ENCODE measurements around the gene SEPTIN5. TPM values are rescaled to one million over a fixed set of nuclear protein-coding genes. Genes with fewer than 3 reads are reported as not detected.

SEPTIN5 gene
- total RNA-seq, 2 donors from 2014 or later = 47.7 to 147 TPM

GRCh38 chr22:19717691-19718455 lies 3.6 kb downstream of the SEPTIN5 start:
- Histone ChIP-seq H3K36me3 (peaks cover 17% of the 10 kb centered on the region), H3K27ac (peak overlapping the region; percentile 61 to 73), H3K4me3 (peak overlapping the region; percentile 90), H3K27me3 (replicated peaks; ENCODE audit: insufficient read depth) (no peaks in the 10 kb centered on the region), H3K4me1 (ENCODE audit: control insufficient read depth in 1 of 2, low read depth in 2 of 2) (peaks cover 6 to 38% of the 10 kb centered on the region in 2 donors), H3K9me3 (no peaks in the 10 kb centered on the region)
- peak; percentile 97 for TF ChIP-seq CTCF (IDR thresholded peaks at IDR 0.05)
- DNase-seq (ENCODE audit: low spot score) (no peak), ATAC-seq (ENCODE audit: insufficient number of reproducible peaks, low FRiP score, low read depth) (peak; percentile 83)

- Histone ChIP-seq H3K27me3 (replicated peaks; ENCODE audit: insufficient read depth) (no peaks in the 10 kb centered on the region), H3K27ac (peak overlapping the region; percentile 61 to 73), H3K4me1 (ENCODE audit: control insufficient read depth in 1 of 2, low read depth in 2 of 2) (peaks cover 6 to 37% of the 10 kb centered on the region in 2 donors), H3K36me3 (peaks cover 18% of the 10 kb centered on the region), H3K4me3 (peak overlapping the region; percentile 90), H3K9me3 (no peaks in the 10 kb centered on the region)
- ATAC-seq (ENCODE audit: insufficient number of reproducible peaks, low FRiP score, low read depth) = no peak
- no peak for TF ChIP-seq CTCF (IDR thresholded peaks at IDR 0.05)
- no peak for DNase-seq (ENCODE audit: low spot score)
Measured at GRCh38 chr22:19718456-19719049, 4.2 kb downstream of the SEPTIN5 start.

- peaks cover 18% of the 10 kb centered on the region for H3K36me3 ChIP-seq
- ATAC-seq (ENCODE audit: insufficient number of reproducible peaks, low FRiP score, low read depth) = no peak
- peaks cover 6 to 33% of the 10 kb centered on the region in 2 donors for H3K4me1 ChIP-seq (ENCODE audit: control insufficient read depth in 1 of 2, low read depth in 2 of 2)
- H3K27ac ChIP-seq = peak overlapping the region; percentile 61 to 73
- DNase-seq (ENCODE audit: low spot score) = no peak
- no peak for TF ChIP-seq CTCF (IDR thresholded peaks at IDR 0.05)
- no peaks in the 10 kb centered on the region for H3K27me3 ChIP-seq (replicated peaks; ENCODE audit: insufficient read depth)
- peak overlapping the region; percentile 90 for H3K4me3 ChIP-seq
- H3K9me3 ChIP-seq = no peaks in the 10 kb centered on the region
Measured at GRCh38 chr22:19719050-19719482, 4.8 kb downstream of the SEPTIN5 start.

GRCh38 chr22:19719488-19720021 lies 5.3 kb downstream of the SEPTIN5 start:
- Histone ChIP-seq H3K9me3 (no peaks in the 10 kb centered on the region), H3K36me3 (peaks cover 18% of the 10 kb centered on the region), H3K27ac (peak overlapping the region; percentile 61 to 73), H3K4me1 (ENCODE audit: control insufficient read depth in 1 of 2, low read depth in 2 of 2) (peaks cover 6 to 33% of the 10 kb centered on the region in 2 donors), H3K4me3 (peak overlapping the region; percentile 90), H3K27me3 (replicated peaks; ENCODE audit: insufficient read depth) (no peaks in the 10 kb centered on the region)
- DNase-seq (ENCODE audit: low spot score) (no peak), ATAC-seq (ENCODE audit: insufficient number of reproducible peaks, low FRiP score, low read depth) (no peak)
- no peak for TF ChIP-seq CTCF (IDR thresholded peaks at IDR 0.05)

GRCh38 chr22:19720150-19720827 lies 6.0 kb downstream of the SEPTIN5 start:
- H3K9me3 ChIP-seq = no peaks in the 10 kb centered on the region
- ATAC-seq (ENCODE audit: insufficient number of reproducible peaks, low FRiP score, low read depth) = no peak
- H3K27me3 ChIP-seq (replicated peaks; ENCODE audit: insufficient read depth) = no peaks in the 10 kb centered on the region
- H3K36me3 ChIP-seq = peaks cover 18% of the 10 kb centered on the region
- TF ChIP-seq CTCF (IDR thresholded peaks at IDR 0.05) = no peak
- peaks cover 0 to 26% of the 10 kb centered on the region in 2 donors for H3K4me1 ChIP-seq (ENCODE audit: control insufficient read depth in 1 of 2, low read depth in 2 of 2)
- H3K4me3 ChIP-seq = no peak overlapping the region
- no peak for DNase-seq (ENCODE audit: low spot score)
- H3K27ac ChIP-seq = no peak overlapping the region

Data from thoracic aorta (tissue), 2 donors.